GM21737 (cell line): ENCODE data around the gene SEC24C.
"Not testable (repeated sequence)": the region's sequence is repeated elsewhere in the genome, so short reads cannot be mapped to it uniquely, and the experiment has no call there.

Source experiments
- ATAC-seq: cut with Tn5 transposase; IDR thresholded peaks from one replicate; pipeline ENCODE4 v1.9.1; 2021; ENCODE audit warnings: mild to moderate bottlenecking, moderate library complexity; ENCODE audit not compliant: unreplicated experiment

SEC24C gene

GRCh38 chr10:73768881-73769280 is 24.7 kb downstream of the SEC24C start:
- ATAC-seq, result no peak

GRCh38 chr10:73769396-73769795 is 25.2 kb downstream of the SEC24C start:
- no peak for ATAC-seq

GRCh38 chr10:73771722-73772280 is 27.6 kb downstream of the SEC24C start:
- ATAC-seq, result peak; percentile 4

DNA sequence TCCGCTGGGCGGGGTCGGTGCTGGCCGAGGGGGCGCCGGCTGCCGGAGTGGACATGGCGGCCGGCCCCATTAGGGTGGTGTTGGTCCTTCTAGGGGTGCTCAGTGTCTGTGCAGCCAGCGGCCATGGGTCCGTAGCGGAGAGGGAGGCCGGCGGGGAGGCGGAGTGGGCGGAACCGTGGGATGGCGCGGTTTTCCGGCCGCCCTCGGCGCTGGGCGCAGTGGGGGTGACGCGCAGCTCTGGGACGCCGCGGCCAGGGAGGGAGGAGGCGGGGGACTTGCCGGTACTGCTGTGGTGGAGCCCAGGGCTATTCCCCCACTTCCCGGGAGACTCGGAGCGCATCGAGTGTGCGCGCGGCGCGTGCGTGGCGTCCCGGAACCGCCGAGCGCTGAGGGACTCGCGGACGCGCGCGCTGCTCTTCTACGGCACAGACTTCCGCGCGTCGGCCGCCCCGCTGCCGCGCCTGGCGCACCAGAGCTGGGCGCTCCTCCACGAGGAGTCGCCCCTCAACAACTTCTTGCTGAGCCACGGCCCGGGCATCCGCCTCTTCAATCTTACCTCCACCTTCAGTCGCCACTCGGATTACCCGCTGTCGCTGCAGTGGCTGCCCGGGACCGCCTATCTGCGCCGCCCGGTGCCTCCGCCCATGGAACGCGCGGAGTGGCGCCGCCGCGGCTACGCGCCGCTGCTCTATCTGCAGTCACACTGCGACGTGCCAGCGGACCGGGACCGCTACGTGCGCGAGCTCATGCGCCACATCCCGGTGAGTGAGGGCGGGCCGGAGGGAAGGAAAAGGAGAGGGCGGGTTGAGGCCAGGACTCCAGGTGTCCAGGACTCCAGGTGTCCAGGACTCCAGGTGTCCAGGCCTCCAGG is 28.3 kb downstream of the SEC24C start:
- peak; percentile 59 for ATAC-seq

- ATAC-seq, result no peak
These were observed 29.1 kb downstream of the SEC24C start for GRCh38 chr10:73773152-73773879.

- no peak for ATAC-seq
These were observed 30.5 kb downstream of the SEC24C start for GRCh38 chr10:73774637-73775036.

- no peak for ATAC-seq
These were observed 34.8 kb downstream of the SEC24C start for GRCh38 chr10:73779018-73779417.

DNA sequence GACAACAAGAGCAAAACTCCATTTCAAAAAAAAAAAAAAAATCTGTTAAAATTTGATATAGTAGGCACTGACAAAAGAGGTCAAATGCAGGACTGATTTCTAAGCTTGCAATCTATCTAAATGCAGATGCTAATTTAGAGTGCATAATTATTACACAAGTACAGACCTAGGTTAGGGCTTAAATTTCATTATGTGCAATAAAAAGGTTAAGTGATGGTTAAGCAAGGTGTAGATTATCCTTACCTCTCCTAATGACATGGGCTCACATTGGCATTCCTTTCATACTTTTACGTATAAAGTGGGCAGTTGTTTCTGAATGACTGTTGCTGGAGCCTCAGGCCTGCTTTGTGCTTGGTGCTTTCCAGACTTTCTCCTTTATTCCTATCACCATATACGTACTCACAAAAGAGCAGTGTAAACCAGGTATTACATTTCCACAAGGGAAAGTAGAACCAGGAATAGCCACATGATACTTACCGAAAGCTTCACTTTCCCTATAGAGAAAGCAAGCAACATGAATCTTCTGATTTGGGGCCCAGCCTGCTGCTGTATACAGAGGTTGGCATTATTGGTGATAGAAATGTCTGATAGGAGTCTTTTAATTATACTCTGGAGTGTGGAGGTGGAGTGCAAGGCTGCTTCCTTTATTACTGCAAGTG is 35.5 kb downstream of the SEC24C start:
- no peak for ATAC-seq

DNA sequence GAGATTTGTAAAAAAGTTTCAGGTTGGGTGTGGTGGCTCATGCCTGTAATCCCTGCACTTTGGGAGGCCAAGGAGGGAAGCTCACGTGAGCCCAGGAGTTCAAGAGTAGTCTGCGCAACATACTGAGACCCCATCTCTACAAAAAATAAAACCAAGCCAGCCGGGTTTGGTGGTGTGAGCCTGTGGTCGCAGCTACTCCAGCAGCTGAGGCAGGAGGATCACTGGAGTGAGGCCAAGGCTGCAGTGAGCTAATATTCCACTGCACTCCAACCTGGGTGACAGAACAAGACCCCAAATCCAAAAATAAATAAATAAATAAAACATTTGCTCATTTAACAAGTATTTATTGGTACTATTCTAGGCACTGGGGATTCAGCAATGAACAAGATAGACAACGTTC is 36.1 kb downstream of the SEC24C start:
- no peak for ATAC-seq

DNA sequence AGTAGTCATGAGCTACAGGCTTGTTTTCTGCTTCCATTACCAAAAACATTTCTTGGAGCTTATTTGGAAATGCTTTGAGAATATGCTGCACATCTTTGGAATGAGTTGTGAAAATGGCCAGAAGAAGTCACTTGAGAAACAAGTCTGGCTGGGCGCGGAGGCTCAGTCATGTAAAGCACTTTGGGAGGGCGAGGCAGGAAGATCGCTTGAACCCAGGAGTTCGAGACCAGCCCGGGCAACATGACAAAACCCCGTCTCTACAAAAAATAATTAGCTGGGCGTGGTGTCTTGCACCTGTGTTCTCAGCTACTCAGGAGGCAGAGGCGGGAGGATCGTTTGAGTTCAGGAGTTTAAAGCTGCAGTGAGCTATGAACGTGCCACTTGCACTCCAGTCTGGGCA is 36.8 kb downstream of the SEC24C start:
- ATAC-seq, result no peak

- ATAC-seq, result peak; percentile 7
These were observed 37.3 kb downstream of the SEC24C start for GRCh38 chr10:73781548-73781878.

- ATAC-seq, result peak; percentile 42
These were observed 37.9 kb downstream of the SEC24C start, which contains the start of gene CHCHD1 for GRCh38 chr10:73781879-73782748. TSS of gene CHCHD1 (plus strand) at chr10:73782048. CDS start at chr10:73782076, 28 bp downstream.

DNA sequence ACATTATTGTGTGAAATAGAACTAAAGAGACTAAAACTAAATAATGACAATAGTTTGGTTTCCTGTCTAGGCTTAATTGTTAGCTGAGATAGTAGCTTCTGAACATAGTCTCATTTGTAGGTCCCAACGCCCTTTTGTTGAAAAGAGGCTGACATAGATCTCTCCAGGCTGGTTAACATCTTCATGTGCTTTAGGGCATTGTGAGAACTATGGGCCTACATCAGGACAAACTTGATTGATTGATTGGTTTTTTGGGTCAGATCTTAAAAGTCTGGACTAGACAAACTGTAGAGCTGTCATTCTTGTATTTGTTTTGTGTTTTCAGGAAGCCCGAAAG is 38.5 kb downstream of the SEC24C start:
- ATAC-seq, result no peak

DNA sequence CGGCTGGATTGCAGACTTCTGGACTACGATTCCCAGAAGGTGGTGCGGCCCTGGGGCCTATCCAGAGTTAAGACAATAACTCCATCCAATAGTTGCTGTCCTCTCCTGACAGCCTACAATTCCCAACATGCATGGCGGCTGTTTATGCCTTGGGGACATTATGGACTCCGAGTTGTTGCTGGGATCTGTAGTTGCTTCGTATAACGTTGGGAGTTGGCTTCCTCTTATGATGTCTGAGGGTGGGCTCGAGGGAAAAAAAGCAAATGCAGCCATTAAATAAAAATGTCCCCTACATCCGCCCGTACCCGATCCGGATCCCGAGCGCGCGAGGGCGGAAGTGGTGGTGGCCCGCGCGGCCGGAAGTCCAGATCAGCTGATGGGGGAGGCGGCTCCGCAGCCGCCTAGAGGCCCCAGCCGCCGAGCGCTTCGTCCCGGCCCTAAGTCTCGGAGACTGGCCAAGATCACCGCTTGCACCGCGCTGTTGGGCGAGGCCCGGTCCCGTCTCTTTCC is 41.1 kb downstream of the SEC24C start, which contains the start of gene ZSWIM8:
TSS of gene ZSWIM8 (plus strand) at position 396 of the 510 bp plus-strand sequence. CDS start 273 bp downstream, outside the sequence.
- ATAC-seq, result peak; percentile 67

DNA sequence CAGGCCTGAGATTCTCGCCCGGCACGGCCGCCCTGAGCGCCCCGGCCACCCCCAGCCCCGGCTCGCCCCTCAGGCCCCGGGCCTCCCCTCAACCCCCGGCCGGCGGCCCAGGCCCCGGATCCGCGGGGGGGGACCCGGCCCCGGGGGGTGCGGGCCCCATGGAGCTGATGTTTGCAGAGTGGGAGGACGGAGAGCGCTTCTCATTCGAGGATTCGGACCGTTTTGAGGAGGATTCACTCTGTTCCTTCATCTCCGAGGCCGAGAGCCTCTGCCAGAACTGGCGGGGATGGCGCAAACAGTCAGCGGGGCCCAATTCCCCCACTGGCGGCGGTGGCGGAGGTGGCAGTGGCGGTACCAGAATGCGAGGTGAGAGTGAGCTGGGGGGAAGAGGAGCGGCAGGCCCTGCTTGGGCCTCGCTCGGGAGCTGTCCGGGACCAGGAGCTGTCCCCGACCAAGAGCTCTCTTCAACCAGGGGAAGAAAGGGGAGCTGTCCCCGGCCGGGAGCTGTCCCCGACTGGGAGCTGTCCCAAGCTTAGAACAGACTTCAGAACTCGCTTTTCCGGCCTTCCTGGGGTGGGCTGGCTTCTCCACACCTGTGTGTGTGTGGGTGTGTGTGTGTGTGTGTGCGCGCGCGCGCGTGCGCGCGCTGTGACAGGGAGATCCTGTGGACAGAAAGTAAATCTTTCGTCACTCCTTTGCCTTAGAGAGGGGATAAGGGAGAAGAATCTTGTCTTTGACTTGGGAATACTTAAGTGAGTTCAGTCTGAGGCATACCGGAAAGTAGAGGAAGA is 41.7 kb downstream of the SEC24C start:
- ATAC-seq, result peak; percentile 4

DNA sequence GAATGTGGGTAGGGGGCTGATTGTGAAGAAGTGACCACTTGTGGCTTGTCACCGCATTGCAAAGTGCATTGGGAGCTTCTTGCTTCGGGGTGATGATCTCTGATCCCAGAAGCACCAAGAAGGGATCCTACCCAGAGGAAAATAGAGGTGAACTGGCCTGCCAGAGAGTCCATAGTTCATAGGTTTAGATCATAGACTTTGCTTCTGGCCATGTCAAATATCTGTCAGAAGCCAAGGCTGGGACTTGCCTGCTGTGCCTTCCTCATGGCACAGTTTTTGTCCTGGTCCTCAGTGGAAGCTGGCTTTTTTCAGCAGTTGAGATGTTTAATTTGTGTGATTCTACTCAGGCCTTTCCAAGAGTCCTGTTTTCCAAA is 42.3 kb downstream of the SEC24C start:
- ATAC-seq, result no peak

- ATAC-seq, result not testable (repeated sequence)
These were observed 43.0 kb downstream of the SEC24C start for GRCh38 chr10:73787031-73787800.

GRCh38 chr10:73788864-73789658 is 44.9 kb downstream of the SEC24C start:
- ATAC-seq, result no peak
